GM21515 (cell line): Measurements from ENCODE around the gene TBK1.
"Not testable (repeated sequence)": the region's sequence is repeated elsewhere in the genome, so short reads cannot be mapped to it uniquely, and the experiment has no call there.

Source experiments
- ATAC-seq: cut with Tn5 transposase; IDR thresholded peaks from one replicate; pipeline ENCODE4 v1.9.1; 2021; ENCODE audit not compliant: unreplicated experiment

TBK1 gene

GRCh38 chr12:64494998-64495729, 43.2 kb downstream of the TBK1 start:
- ATAC-seq: no peak

- ATAC-seq: no peak
These were observed 45.0 kb downstream of the TBK1 start for GRCh38 chr12:64496839-64497400.

GRCh38 chr12:64497484-64497883, 45.6 kb downstream of the TBK1 start:
- no peak for ATAC-seq

- ATAC-seq: no peak
These were observed 46.0 kb downstream of the TBK1 start for GRCh38 chr12:64497903-64498302.

DNA sequence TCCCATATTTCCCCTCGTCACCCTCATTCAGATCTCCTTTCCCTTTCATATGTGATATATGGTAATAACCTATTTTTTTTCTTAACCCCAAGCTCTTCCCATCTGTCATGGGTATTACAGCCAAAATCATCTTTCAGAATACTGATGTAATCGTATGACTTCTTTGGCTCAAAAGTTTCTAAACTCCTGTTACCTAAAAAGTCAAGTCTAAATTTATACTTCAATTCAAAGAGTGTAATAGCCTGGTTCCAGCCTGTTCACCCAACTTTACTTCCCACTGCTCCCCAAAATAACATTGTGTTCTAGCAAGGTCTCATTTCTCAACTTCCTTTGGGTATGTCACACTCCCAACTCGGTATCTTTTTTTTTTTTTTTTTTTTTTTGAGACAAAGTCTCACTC, 48.5 kb downstream of the TBK1 start:
- ATAC-seq: no peak

- ATAC-seq: no peak
These were observed 49.6 kb downstream of the TBK1 start for GRCh38 chr12:64501486-64501885.

DNA sequence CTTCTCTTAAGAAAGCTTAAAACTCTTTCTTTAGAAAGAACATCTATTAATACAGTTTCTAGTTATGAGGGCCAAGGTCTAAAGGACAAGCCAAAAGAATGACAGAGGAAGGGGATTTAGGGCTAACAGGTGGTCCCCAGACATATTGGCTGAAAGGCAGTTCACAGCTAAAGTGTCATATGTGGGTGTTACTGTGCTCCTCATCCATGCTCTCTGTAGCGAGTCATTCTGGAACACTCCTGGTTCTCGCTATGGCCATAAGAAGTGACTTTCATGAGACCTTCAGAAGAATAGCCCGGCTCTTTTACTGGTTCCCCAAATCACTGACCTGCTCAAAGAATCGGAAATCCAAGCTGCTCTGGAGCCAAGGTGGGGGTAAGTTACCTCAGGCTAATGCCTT, 55.0 kb downstream of the TBK1 start:
- no peak for ATAC-seq

DNA sequence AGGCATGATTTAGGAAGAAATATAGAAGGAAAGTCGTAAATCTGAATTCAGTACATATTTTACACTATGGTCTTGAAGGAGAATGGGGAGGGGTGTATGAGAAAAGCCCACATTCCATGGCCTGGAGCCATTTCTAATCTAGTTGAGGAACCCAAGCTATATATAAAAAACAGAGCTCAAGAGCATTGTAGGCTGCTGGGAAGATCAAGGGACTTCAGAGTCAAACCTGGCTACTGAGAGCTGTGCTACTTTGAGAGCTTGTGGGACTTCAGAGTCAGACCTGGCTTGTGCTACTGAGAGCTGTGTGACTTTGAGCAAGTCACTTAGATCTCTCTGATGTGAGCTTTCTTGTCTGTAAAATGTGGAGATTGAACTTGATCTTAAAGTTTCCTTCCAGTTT, 58.7 kb downstream of the TBK1 start:
- no peak for ATAC-seq

DNA sequence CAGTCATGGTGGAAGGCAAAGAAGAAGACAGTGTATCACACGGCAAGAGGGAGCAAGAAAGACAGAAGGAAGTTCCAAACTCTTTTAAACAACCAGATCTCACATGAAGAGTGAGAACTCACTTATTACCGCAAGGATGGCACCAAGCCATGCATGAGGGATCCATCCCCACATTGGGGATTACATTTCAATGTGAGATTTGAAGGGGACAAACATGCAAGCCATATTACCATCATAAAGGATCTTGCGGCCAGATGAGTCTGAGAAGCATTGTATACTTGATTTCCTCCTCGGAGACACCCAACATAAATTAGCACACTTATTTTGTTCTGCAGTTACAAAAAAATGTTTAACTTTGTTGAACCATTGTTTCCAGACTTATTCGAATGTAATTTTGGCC, 66.5 kb downstream of the TBK1 start:
- no peak for ATAC-seq

DNA sequence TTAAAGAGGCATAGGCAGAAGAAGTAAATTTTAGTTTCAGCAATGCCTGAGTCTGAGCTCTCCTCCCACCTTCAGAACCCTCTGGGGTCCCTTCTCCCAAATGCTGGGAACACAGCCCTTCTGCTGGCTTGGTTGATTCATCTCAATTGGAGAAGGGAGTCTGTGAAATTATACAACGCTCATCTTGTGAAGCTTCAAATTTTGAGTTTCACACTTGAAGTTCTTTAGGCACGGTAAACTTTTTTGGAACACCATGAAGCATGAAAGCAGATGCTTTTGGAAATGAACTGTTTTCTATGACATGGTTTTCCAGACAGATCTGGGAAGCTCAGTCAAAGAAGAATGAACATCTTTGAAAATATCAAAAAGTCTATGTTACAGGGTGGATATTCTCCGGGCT, 69.9 kb downstream of the TBK1 start:
- no peak for ATAC-seq

DNA sequence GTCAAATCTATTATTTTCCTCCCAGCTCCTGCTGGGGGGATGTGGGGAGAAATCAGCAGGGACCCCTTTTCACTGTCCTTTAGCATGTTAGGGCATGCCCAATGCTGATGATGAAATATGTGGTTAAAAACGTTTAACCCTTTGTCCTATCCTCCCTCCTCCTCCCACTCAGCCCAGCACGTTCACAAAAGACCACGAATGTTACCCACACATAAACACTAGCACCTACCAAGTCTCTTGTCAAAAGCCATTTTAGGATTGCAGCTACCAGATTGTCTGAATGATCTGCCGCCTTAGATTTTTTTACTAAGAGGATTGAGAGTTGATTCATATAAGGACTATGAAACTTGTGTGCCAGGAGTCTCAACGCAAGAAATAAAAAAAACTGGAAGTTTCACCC, 70.4 kb downstream of the TBK1 start:
- ATAC-seq: no peak

- ATAC-seq: no peak
These were observed 70.9 kb downstream of the TBK1 start for GRCh38 chr12:64522807-64523206.

- ATAC-seq: not testable (repeated sequence)
These were observed 71.9 kb downstream of the TBK1 start for GRCh38 chr12:64523565-64524444.

DNA sequence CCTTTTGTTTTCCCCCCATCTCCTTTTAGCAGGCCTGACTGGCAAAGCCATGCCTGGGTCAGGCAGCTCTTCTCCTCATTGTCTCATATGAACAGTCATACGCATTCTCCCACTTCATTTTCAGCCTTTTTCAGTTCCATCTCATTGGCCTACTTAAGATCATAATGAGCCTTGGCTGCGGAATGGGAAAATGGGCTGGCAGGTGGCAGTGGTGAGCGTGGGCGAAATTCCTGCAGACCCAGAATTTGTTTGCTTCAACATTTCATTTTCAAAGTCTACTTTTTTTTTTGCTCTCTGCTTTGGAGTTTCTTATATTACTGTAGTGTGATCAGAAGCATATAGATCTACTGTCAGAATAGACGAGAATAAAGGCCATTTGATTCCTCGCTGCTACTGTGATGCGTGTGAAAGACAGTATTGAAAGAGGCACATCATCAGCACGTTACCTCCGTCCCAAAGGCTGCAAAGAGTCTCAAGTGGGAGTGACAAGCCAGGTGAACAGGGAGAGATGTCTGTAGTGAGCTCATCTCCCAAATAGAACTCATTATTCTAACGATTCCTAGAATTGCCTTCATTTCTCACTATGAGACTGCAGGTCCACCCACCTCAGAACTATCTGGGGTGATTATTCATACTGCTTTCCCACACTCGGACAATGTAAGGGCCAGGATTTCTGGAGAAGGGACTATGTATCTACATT, 73.7 kb downstream of the TBK1 start:
- no peak for ATAC-seq

GRCh38 chr12:64526859-64527258, 74.9 kb downstream of the TBK1 start:
- ATAC-seq: no peak

DNA sequence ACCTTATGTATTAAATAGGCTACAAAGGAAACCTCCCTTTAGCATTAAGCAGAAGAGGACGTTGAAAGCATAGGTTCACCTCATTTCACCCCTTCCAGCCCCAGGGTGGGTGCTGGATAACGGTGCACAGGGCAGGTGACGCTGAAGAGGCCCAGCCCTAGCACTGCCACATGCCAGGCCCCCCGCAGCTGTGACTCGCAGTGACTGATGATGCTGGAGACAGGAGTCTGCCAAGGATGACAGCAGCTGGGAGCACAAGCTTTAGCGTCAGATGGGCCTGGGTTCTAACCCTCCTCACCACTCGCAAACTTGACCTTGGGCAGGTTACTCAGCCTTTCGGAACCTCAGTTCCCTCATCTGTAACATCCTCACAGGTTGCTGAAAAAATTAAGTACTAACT, 76.7 kb downstream of the TBK1 start:
- no peak for ATAC-seq

GRCh38 chr12:64530566-64530965, 78.6 kb downstream of the TBK1 start:
- ATAC-seq: no peak

- ATAC-seq: no peak
These were observed 79.9 kb downstream of the TBK1 start for GRCh38 chr12:64531665-64532334.

GRCh38 chr12:64532734-64533351, 80.9 kb downstream of the TBK1 start:
- no peak for ATAC-seq

DNA sequence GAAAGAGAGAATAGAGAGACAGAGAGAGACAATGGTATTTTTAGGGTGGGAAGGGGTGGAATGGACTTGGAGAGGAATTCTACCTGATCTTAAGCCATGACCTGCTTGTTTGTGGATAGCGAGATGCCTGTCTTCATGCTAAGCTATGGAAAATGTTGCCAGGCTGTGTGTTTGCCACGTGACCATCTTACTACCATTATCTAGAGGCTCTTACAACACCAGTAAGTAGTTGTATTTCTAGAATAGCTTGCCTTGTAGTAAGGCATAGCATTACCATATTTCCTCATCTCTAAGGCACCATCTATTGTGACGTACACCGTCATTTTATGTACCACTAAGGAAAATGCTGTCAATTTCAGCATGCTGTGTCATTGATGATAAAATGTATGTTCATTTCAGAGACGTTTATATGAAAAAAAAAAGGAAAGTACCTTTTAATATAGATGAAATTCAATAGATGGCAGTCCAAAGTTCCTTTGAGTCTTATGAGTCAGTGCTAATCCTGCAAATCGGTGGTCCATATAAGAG, 82.8 kb downstream of the TBK1 start:
- no peak for ATAC-seq
